Coronary artery (tissue), 2 donors: ENCODE measurements around the gene HRAS.

Source experiments
- DNase-seq: peaks from one replicate; pipeline ENCODE4 v3.0.0-alpha.2; 2017; ENCODE audit warnings: low spot score
- H3K27ac ChIP-seq, 2 donors: fragments of 200-600 bp; sonication (generic); one replicate each; pipeline ENCODE4 v1.5.1; 2016 to 2019
- H3K4me3 ChIP-seq: fragments of 200-600 bp; sonication (generic); 2 replicates; pipeline ENCODE4 v1.5.1; 2016; ENCODE audit warnings: mild to moderate bottlenecking, moderate library complexity
- CTCF ChIP-seq: fragments of 200-600 bp; sonication (generic); IDR thresholded peaks from one replicate; pipeline ENCODE4 v1.5.1; 2019; ENCODE audit warnings: antibody characterized with exemption

HRAS gene

GRCh38 chr11:491358-491757 lies 44.0 kb downstream of the HRAS start:
- TF ChIP-seq CTCF, result no peak
- Histone ChIP-seq H3K4me3 (no peak overlapping the region), H3K27ac (no peak overlapping the region)
- no peak for DNase-seq

- no peak overlapping the region for H3K27ac ChIP-seq
- no peak for TF ChIP-seq CTCF
- no peak overlapping the region for H3K4me3 ChIP-seq
- no peak for DNase-seq
Observed at GRCh38 chr11:490930-491260, 44.5 kb downstream of the HRAS start.

- no peak for TF ChIP-seq CTCF
- Histone ChIP-seq H3K4me3 (no peak overlapping the region), H3K27ac (no peak overlapping the region)
- no peak for DNase-seq
Observed at GRCh38 chr11:490186-490929, 45.0 kb downstream of the HRAS start.

- Histone ChIP-seq H3K4me3 (no peak overlapping the region), H3K27ac (no peak overlapping the region)
- no peak for TF ChIP-seq CTCF
- no peak for DNase-seq
Observed at GRCh38 chr11:489610-490185, 45.7 kb downstream of the HRAS start.

- no peak for DNase-seq
- H3K27ac ChIP-seq, result no peak overlapping the region
- TF ChIP-seq CTCF, result no peak
- H3K4me3 ChIP-seq, result no peak overlapping the region
Observed at GRCh38 chr11:488992-489391, 46.4 kb downstream of the HRAS start.

- no peak overlapping the region for H3K27ac ChIP-seq
- no peak for TF ChIP-seq CTCF
- no peak for DNase-seq
- H3K4me3 ChIP-seq, result no peak overlapping the region
Observed at GRCh38 chr11:488579-488978, 46.8 kb downstream of the HRAS start.

GRCh38 chr11:488062-488461 lies 47.3 kb downstream of the HRAS start:
- no peak for DNase-seq
- Histone ChIP-seq H3K4me3 (no peak overlapping the region), H3K27ac (no peak overlapping the region)
- no peak for TF ChIP-seq CTCF
